ENCODE results near the gene FNTB.
"Not testable (repeated sequence)": the region's sequence is repeated elsewhere in the genome, so short reads cannot be mapped to it uniquely, and the experiment has no call there.

Gene FNTB

DNA sequence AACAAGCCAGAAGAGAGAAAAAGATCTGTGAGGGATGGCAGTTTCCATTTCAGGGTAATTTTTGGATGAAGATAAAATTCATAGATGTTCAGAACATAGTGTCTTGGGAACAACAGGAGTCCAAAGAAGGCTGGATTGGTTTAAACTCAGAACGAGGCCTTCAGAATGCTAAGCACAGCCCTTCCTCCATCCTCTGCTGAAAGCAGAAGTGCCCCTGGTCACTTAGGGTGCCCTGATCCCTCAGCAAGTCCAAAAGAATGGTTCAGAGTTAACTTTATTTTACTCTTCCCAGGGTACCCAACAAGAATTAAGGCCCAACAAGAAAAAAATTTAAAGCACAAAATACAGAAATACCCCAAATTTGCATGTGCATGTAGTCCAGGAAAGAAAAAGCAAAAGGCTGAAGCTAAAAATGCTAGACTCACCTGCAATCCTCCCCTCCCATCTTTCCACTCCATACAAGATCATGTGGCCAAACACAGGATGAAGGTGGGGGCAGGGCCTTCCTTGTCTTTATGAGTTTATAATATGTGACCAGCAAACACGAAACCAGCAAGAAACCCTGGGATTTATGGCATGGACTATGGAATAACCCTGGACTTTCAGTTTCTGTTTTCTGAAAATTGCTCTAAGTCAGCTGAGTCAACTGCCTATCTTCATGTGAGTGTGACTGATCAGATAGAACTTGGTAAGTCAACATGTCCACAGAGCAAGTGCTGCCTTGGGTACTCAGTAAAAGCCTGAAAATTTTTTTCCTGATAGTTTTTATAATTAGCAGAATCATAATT lies 94.5 kb downstream of the FNTB start:
- DNase-seq (ENCODE audit: low read depth in 2 of 2, low spot score in 1 of 2): no peak

DNA sequence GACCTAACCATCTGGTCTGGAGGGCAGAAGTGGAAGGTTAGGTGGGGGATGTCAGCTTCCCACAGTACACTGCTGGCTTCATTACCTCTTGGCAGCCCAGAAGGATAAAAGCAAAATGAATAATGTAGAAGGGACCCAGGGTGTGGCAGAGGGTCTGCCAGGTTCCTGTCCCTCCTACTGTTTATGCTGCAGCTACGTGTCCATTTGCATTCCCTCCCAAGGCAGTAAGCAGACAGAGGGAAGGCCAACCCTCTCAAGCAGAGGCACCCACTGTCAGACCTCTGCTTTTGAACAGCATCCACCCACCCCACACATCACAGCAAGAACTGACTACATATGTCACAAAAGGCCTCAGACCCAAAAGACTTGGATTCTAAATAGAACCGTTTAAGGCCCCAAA lies 96.2 kb downstream of the FNTB start:
- no peak for DNase-seq (ENCODE audit: low read depth in 2 of 2, low spot score in 1 of 2)

DNA sequence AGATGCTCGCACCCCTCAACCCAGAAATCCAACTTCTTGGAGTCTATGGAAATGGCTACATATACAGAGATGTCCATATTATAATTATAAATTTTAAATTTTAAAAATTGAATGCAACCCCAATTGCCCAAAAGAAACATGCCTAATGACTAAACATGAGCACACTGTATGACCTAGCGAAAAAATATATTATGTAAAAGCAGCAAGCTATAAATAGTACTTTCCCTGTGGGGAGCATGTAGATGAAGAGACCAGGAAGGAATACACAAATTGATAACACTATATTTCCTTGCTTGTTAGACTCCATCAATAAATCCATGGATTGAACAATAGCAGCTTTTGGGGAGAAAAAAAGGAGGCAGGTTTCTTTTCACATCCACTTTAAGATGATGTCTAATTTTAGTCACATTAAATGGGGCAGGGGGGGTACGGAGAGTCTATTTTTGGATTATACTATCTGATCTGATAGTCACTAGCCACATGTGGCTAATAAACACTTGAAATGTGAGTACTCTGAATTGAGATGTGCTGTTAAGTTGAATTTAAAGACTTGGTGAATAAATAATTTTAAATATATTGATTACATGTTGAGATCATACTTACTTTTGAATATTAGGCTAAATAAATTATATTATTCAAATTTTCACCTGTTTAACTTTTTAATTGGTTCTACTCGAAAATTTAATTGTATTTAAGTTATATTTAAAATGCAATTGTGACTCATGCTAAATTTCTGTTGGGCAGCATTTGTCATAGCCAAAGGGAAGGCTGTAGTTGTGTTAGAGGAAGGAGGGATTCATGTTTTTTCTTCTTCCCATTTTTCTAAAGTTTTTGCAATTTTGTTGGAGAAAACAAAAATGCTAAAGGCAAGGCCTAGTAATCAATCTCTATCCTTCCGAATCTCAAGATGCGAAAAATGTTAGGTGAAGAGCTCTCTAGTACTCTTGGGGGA lies 98.1 kb downstream of the FNTB start:
- DNase-seq (ENCODE audit: low read depth in 2 of 2, low spot score in 1 of 2): no peak

DNA sequence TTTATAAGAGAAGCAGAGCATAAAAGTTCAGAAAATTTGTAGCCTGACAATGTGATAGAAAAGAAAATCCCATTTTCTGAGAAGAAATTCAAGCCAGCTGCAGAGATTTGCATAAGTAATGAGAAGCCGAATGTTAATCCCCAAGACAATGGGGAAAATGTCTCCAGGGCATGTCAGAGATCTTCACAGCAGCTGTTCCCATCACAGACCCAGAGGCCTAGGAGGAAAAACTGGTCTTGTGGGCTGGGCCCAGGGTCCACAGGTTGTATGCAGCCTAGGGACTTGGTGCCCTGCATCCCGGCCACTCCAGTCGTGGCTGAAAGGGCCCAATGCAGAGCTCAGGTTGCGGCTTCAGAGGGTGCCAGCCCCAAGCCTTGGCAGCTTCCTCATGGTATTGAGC lies 100.0 kb downstream of the FNTB start:
- DNase-seq (ENCODE audit: low read depth in 2 of 2, low spot score in 1 of 2): not testable (repeated sequence)

DNA sequence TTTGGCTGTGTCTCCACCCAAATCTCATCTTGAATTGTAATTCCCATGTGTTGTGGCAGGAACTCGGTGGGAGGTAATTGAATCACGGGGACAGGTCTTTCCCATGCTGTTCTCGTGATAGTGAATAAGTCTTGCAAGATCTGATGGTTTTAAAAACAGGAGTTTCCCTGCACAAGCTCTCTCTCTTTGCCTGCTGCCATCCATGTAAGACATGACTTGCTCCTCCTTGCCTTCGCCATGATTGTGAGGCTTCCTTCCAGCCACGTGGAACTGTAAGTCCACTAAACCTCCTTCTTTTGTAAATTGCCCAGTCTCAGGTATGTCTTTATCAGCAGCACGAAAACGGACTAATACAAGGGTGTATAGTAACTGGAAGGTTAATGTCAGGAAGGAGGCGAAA lies 101.1 kb downstream of the FNTB start:
- not testable (repeated sequence) for DNase-seq (ENCODE audit: low read depth in 2 of 2, low spot score in 1 of 2)

DNA sequence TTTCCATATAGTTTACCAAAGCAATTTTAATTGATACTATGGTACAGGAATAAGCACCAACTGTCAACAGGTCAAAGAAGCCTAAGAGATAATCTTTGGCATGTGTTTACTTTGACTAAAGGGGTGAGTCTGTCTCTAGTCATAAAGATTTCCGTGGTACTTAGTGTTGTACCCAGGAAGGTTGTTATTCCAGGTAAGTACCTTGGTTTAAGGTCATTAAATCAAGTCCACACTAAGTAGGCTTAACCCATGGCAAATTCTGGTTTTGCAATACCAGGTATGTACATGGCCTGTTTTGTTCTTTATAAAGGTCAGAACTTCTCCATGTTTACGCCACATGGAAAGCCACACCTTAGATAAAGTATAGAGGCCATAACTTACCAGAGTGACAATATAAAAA lies 105.7 kb downstream of the FNTB start:
- no peak for DNase-seq (ENCODE audit: low read depth in 2 of 2, low spot score in 1 of 2)

DNA sequence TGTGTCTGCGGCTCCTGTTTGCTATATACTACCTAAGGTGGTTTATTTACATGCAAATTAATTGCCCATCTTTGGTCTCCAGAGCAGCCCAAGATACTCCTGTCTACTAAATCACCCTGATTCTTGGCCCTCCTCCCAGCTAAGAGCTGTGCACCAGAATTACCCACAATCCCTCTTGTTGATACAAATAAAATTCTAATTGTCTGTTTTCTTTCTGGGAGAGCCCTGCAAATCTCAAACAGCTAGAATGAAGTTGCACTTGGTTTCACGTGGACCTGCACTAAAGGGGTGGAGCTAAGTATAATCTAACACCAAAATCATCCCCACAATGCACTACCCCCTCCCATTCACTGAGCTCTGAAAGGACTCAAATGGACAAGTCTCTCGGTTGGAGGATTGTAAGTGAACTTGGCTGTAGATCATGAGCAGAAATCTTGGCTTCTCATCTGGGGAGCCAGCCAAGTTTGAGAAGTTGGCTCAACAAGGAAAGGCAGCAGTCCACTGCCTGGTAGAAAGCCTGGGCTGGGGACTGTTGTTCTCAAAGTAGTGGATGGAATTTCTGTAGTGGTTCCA lies 109.0 kb downstream of the FNTB start:
- no peak for DNase-seq (ENCODE audit: low read depth in 2 of 2, low spot score in 1 of 2)

DNA sequence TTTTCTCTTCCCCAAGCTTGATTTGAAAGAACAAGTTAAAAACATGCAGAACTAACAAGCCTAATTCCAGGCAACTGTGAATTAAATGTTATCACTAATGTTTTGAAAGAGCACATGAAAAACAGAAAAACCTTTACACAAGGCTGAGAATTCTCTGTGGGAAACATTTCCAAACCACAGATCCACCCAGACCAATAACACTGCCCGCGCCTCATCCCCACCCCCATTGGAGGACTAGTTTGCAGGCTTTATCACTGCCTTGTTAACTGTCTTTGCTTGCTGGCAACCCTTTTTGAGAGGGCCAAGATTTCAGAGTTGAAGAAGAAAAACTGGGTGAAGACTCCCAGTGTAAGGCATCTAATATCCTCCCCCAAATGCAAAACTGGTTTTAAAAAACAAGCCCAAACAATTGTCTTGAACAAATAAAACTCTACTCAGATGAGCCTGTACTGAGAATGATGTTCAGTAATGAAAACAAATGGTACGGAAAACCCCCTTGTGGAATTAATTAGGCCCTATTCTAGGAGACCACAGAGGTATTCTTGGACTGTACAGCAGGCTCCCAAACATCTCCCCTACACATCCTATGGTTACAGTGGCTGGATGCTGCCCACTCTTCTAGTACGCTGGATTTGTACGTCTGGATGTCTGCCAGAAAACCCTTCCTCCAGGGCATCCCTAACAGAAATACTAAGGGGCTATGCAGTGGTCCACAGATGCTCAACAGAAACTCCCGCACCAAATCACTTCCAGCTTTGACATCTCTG lies 109.8 kb downstream of the FNTB start:
- DNase-seq (ENCODE audit: low read depth in 2 of 2, low spot score in 1 of 2): no peak

DNA sequence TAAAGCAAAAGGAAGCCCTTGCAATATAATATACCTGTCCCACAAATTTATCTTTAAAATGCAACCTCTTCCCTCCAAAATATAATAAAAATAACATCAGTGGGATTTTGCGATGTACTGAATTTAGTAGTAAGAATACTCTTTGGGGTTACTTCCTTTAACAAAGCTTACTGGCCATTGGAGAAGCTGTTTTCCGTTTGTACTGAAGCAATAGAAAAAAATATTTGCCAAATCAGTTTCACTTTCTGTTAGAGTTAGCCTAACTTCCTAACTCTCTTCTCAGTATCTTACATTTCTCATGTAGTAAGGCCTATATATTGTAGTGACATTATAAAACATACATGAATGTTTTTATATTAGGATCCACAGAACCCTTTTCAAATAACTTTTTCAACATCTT lies 111.9 kb downstream of the FNTB start:
- no peak for DNase-seq (ENCODE audit: low read depth in 2 of 2, low spot score in 1 of 2)

DNA sequence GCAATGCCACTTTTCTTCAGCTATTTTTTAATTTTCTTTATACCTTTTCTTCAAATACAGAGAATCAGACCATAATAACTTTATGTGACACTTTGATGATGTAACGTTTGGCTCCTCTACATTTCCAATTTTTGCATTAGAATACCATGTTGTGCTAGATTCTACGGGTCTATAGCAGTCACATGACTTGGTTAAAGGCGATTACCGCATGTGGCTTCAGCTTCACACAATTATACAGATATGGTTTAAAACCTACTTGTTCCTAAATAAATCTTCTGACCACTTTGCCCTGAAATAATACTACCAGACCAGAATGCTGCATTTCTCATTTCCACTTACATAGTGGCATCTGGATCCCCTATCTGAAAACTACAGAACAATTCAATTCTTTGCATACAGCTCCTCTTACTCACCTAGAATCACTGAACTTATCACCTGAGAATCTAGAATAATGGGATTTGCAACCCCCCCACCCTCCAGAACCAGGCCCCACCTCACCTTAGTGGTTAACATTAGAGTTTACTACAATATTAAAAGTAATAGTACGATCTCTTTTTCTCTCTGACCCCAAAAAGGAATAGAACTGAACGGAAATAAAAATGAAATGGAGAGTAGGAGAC lies 114.3 kb downstream of the FNTB start:
- DNase-seq (ENCODE audit: low read depth in 2 of 2, low spot score in 1 of 2): no peak

DNA sequence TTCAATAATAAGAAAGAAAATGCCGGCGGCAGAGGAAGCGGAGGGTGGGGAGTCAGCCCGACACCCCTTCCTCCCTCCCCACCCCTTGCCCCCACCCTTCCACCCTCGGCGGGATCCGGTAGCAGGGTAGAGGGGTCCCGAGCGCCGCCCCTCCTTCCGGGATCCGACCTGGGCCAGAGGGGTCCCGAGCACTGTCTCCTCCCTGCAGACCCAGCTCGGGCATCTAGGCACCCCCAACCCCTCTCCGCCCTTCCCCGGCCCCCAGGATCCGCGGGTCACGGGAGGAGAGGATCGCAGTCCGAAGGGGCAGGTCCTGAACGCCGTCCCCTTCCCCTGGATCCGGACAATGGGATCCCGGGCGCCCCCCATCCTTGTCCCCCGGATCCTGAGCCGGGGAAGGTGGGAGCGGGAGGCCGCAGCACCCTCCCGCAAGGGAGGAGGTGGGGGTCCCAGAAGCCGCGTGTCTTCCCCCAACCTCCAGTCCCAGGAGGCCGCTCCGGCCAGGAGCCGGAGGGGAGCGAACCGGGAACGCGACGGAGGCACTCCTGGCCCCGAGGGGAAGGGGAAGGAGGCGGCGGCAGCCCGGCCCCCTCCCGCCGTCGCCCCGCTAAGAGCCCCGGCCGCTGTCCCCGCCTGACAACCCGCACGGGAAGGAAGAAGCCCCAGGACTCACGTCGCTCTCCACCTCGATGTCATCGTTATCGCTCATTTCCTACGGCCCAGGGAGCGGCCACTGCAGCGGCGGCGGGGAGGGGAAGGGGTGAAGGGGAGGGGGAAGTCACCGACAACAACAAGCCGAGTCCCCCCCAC lies 115.1 kb downstream of the FNTB start:
- peak in 1 of 2 donors; percentile 23 for DNase-seq (ENCODE audit: low read depth in 2 of 2, low spot score in 1 of 2)

DNA sequence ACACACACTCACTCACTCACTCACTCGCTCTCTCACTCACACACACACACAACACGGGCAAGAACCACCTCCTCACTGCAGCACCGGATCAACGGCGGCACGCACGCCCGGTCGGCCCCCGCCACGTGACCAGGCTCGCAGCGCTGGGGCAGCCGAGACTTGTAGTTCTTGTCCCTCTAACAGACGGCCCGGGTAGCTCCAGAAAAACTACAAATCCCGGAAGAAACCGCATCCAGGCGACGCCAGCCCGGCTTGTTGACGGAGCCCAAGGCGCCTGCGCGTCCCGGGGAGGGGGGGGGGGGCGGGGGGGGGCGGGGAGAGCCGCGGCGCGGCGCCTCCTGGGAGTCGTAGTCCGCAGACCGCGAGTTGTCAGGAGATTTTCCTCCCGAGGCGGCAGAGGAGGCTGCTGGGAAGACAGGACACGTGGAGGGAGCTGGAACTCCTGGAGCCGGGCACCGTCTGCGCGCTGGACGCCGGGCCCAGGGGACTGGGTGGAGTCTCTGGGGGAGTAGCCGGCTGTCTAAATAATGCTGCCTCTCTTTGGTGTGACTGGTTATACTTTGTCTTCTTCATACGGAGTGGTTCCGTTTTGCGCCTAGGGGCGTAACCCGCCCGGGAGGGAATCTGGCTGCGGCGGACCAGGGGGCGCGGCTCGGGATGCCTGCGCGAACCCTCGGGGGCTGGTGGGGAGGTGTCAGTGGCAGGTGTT lies 115.9 kb downstream of the FNTB start, which contains the start of gene MAX:
Gene MAX, minus strand, starts transcription at position 77 of the 709 bp plus-strand sequence. CDS start 178 bp downstream, outside the sequence.
- DNase-seq (ENCODE audit: low read depth in 2 of 2, low spot score in 1 of 2): peak; percentile 96 to 98

DNA sequence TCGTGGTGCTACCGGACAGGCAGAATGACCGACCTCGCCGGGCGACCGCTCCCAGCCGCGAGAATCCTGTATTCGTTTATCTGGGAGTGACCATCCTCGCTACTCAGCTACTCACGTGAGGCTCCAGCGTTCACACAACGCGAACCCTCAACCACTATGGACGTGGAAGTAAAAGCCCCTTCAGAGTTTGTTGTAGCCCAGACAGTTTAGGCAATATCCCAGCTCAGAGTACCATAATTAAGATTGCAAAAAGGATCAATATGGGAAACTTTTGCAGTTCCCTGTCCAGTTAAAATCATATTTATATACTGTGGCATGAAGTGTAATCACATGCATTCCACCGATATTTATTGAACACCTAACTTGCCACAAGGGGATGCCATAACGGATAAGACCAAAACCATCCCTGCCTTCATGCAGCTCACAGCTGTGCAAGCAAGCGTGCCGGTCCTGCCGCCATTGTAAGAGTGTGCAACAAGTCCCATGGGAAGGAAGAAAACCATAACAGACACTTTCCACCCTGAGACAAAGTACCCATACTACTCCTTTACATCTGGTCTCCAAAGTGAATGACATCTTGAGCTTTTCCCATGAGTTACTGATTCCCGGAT lies 116.6 kb downstream of the FNTB start:
- no peak for DNase-seq (ENCODE audit: low read depth in 2 of 2, low spot score in 1 of 2)

DNA sequence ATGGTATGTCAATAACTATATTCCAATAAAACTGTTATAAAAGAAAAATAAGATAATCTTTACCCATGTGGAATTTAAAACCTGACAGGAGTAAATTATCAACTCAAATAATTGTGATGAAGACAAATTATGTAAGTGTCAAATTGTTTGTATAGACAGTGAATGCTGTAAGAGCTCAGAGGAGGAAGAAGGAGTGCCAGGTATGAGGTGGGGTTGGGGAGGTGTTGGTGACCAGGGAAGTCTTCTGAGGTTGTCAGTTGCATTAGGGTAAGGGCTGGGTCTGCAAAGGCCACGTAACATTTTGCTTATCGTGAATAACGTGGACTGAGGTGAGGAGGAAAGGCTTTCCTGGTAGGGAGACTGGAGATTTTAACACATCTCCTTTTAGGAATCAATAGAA lies 118.1 kb downstream of the FNTB start:
- DNase-seq (ENCODE audit: low read depth in 2 of 2, low spot score in 1 of 2): no peak

DNA sequence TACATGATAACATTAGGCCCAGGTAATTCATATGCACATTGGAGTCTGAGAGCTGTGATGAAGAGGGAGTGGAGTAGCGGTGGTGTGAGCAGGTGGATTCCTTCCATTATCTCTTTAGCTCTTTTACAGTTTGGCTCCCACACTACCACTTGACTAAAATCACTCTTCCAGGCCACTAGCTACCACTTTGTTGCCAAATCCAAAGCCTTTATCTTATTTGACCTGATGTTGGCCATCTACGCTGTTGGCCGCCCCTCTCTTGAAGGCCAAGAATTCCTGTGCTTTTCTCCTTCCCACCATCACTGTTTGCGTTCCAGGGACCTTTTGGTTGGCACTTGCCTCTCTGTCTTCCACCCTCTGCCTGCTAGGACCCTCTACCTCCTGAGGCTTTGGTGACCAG lies 119.6 kb downstream of the FNTB start:
- no peak for DNase-seq (ENCODE audit: low read depth in 2 of 2, low spot score in 1 of 2)

DNA sequence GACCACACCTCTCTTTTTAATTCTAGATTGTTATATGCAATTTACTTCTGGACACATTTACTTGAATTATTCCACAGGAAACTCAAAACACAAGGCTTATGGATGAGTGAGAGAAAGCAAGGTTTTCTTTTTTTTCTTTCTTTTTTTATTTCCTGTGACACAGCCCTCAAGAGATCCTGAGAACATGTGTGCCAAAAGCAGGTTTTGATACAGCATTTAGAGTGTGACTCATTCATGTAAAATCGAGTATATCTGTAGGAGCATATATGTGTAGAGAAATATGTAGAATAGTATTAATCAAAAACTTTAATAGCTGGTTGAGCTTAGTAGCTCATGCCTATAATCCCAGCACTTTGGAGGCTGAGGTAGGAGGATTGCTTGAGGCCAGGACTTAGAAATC lies 120.0 kb downstream of the FNTB start:
- no peak for DNase-seq (ENCODE audit: low read depth in 2 of 2, low spot score in 1 of 2)

DNA sequence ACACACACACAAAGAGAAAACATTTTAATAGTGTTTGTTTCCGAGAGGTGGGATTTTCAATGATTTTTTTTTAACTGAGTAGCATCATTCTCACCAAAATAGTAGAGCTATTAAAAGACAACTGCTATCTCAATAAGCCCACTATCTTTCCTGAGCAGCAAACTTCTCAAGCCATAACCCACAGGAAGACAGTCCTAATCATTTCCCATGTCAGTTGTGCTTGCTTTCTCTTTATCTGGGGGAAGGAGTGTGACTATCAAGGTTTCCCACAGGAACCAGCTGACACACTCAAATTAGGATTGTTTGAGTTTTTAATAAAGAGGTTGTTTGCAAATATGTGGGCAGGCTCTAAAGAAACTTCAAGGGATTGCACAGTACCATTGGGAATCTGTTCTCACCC lies 120.5 kb downstream of the FNTB start:
- no peak for DNase-seq (ENCODE audit: low read depth in 2 of 2, low spot score in 1 of 2)

DNA sequence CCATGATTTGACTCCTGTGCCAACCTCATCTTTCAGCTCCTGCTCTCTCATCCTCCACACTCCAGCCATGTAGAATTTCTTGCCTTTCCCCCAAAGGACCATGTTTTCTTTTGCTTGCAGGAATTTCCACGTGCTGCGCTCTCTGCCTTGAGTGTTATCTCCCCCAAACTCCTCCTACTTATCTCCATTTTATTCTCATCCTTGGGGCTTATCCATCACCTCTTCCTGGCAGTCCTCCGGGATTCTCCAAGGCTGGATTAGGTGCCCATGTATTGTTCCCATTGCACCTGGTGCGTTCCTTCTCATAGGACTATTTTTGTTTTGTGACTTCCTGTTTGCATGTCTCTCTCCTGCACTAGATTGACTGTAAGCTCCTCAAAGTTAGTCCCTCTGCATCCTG lies 122.7 kb downstream of the FNTB start:
- DNase-seq (ENCODE audit: low read depth in 2 of 2, low spot score in 1 of 2): no peak

DNA sequence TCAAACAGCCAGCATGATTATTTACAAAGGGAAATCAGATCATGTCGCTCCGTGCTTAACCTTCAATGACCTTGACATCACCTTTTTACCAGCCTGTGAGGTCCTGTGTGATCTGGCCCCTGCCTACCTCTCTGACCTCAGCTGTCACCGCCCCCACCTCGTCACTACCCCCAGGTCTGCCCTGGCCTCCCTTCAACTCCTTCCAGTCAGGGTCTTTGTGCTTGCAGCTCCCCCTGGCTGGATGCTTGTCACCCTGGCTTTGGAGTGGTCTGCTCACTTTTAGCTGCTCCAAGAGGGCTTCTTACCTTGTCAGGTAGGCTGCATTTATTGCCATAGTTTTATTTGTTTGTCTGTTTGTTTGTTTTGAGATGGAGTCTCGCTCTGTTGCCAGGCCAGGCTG lies 123.8 kb downstream of the FNTB start:
- no peak for DNase-seq (ENCODE audit: low read depth in 2 of 2, low spot score in 1 of 2)

Measured in stimulated activated CD8-positive, alpha-beta memory T cell treated with anti-CD3 and anti-CD28 coated beads, Interleukin-4, amount 100 ng/mL, for 4 hours (primary cell).